Measurements from ENCODE around the gene NTMT2.

DNA sequence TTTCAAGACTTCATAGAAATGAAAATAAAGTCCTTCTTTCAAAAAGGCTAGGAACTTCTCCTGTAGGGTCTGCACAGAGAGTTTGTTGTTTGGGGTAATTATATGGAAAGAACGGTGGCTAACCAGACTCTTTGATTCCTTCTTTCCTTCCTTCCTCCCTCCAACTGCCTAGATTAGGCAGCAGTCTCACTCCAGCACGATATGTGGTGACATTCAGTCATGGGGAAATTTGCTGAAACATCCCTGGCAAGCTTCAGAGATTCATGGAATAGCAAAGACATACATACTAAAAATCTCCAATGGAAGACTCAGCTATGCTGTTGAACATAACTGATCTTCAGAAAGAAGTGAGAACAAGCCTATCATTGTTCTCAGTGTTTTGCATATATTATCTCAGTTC lies 4.3 kb downstream of the NTMT2 start:
- no peak for TF ChIP-seq EGR1 (IDR thresholded peaks at IDR 0.05)
- TF ChIP-seq CREB1 (IDR thresholded peaks at IDR 0.05; ENCODE audit: low read depth) = no peak
